Motor neuron (in vitro differentiated cells): ENCODE results near the gene NDUFAF3. TPM values are rescaled to one million over a fixed set of nuclear protein-coding genes. Genes with fewer than 3 reads are reported as not detected.
A peak's percentile ranks its signal among the peaks of the same experiment; 100 is the strongest.

Experiments
- ATAC-seq, 8 experiments: fragments of 200-7000 bp; cut with Tn5 transposase; replicated peaks in 6 of 8; 2 replicates each; pipeline ENCODE4 v1.8.0; 2021; ENCODE audit warnings: mild to moderate bottlenecking in 8 of 8, moderate library complexity in 8 of 8
- H3K27ac ChIP-seq, 2 donors: fragments of 250-450 bp; sonication (Bioruptor Pico); 2 replicates each; pipeline ENCODE4 v1.9.0; 2021; ENCODE audit warnings: antibody characterized with exemption in 2 of 2, mild to moderate bottlenecking in 2 of 2, moderate library complexity in 1 of 2
- H3K4me1 ChIP-seq, 2 donors: fragments of 250-450 bp; sonication (Bioruptor Pico); replicated peaks in 1 of 2; 2 replicates each; pipeline ENCODE4 v1.6.1; 2021; ENCODE audit warnings: antibody characterized with exemption in 2 of 2, mild to moderate bottlenecking in 2 of 2, moderate library complexity in 1 of 2
- H3K4me3 ChIP-seq, 5 donors: fragments of 250-450 bp; sonication (Bioruptor Pico); 2 replicates each; pipeline ENCODE4 v1.9.0; 2021; ENCODE audit warnings: antibody characterized with exemption in 5 of 5, mild to moderate bottlenecking in 5 of 5, moderate library complexity in 4 of 5
- WGBS, 10 experiments: fragments of 450-650 bp; shearing (Covaris generic); methylation state at CpG; one replicate each; pipeline ENCODE4 v1.0.0; 2022; 5-methylcytosine and 5-hydroxymethylcytosine counted together
- in situ Hi-C, 9 experiments: fragments of 400-800 bp; cut with MboI; loops; one replicate each; pipeline ENCODE4 v1.15.0; 2021; ENCODE audit warnings: low sequenced_read_pairs in 9 of 9, low pct_unique_long_range_greater_than_20kb in 2 of 9; ENCODE audit not compliant: unreplicated experiment in 9 of 9
- total RNA-seq, 8 experiments: library from RNA; unstranded; fragments of 300-600 nt; gene quantifications; 2 replicates each; pipeline versions ENCODE4 v1.2.3 to v1.2.4, GENCODE V29; 2022

The NDUFAF3 gene
- total RNA-seq, 8 experiments from 2014 or later = 36.3 to 102 (median 70.3) TPM

GRCh38 chr3:49025793-49026520 lies 4.0 kb downstream of the NDUFAF3 start:
- Histone ChIP-seq H3K4me1 (peaks cover 14 to 20% of the 10 kb centered on the region in 2 donors), H3K27ac (no peak overlapping the region), H3K4me3 (no peak overlapping the region)
- ATAC-seq = no peak
- in situ Hi-C loops = no loop called here
- 83 to 100% (median 100%) methylated on average over 1 to 2 of the region's 8 CpGs; no CpG with 5 or more reads in 6 of the 10 experiments for WGBS, 10 experiments

DNA sequence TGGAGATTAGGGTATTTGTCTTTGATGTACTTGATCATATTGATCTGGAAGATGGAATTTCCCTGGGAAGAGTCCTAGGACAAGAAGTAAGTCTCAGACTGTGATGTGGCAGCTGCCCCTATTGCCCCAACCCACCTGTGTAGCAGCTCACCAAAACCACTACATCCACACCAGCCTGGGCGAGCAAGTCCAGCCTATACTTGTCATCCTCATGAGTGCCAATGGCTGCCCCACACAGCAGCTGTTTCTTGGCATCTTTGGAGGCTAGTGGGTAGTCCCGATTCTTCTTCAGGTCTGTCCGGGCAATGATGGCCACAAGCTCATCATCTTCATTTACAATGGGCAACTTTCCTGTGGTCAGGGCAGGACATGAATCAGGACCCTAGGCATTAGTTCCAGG lies 4.6 kb downstream of the NDUFAF3 start:
- Histone ChIP-seq H3K4me3 (no peak overlapping the region), H3K4me1 (peaks cover 14 to 20% of the 10 kb centered on the region in 2 donors), H3K27ac (no peak overlapping the region)
- no peak for ATAC-seq
- in situ Hi-C loops = no loop called here
- 83 to 100% (median 92%) methylated on average over 1 to 3 of the region's 3 CpGs; no CpG with 5 or more reads in 5 of the 10 experiments for WGBS, 10 experiments

- 85 to 100% (median 98%) methylated on average over 1 to 7 of the region's 9 CpGs; no CpG with 5 or more reads in 3 of the 10 experiments for WGBS, 10 experiments
- in situ Hi-C loops = no loop called here
- peaks cover 14 to 20% of the 10 kb centered on the region in 2 donors for H3K4me1 ChIP-seq
- H3K27ac ChIP-seq = no peak overlapping the region
- ATAC-seq = no peak
- H3K4me3 ChIP-seq = peak overlapping the region in 1 of 5 donors; percentile 66
These were observed 5.7 kb downstream of the NDUFAF3 start for GRCh38 chr3:49027634-49028033.

- Histone ChIP-seq H3K4me3 (peak overlapping the region; percentile 55 to 81 (median 62)), H3K4me1 (peaks cover 9 to 16% of the 10 kb centered on the region in 2 donors), H3K27ac (peak overlapping the region; percentile 85 to 86)
- no peak for ATAC-seq
- 75 to 100% (median 90%) methylated on average over 1 to 3 of the region's 4 CpGs; no CpG with 5 or more reads in 3 of the 10 experiments for WGBS, 10 experiments
- in situ Hi-C loops = no loop called here
These were observed 6.4 kb downstream of the NDUFAF3 start for GRCh38 chr3:49028298-49028672.

DNA sequence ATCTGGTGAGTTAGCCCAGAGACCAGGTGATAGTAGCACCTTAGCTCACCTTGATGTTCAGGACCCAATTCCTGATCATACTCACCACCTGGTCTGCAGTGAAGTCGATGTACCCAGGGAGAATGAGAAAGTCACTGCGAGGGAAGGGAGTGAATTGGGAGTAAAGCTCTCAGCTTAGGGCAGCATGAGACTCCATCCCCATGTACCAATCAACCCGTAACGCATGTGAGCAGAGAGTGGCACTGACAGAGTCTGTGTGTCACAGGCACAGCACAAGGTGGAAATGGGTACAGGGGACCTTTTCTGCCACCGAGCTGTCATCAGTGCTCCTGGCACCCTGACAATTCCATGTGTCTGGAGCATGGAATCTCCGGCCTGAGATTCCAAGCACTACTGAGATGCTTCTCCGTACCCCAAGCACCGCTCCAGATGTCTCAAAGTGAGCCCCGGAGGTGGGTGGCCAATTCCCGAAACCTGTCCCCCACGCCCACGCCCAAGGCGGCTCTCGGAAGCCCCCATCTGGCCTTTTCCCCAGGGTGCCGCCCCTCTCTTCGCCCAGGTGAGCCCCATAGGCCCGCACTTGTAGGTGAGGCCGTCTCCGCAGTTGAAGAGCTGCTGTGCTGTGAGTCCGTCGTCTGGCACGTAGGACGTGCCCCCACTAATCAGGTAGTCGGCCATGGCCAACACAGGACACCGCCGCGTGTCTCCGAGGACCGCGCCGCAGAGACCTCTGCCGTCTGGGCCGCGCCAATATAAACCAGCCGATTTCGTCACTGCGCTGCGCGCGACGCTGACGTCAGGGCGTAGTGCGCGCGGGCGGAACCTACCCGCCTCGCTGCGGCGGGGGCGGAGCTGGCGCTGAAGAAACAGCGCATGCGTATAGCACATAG lies 7.0 kb downstream of the NDUFAF3 start, which contains the start of gene IMPDH2:
Gene IMPDH2 (minus strand): TSS at position 726 of the 890 bp plus-strand sequence. CDS start 48 bp downstream, at position 678.
- in situ Hi-C loops = no loop called here
- H3K27ac ChIP-seq = peak within 1 kb of the TSS; percentile 85 to 86

DNA sequence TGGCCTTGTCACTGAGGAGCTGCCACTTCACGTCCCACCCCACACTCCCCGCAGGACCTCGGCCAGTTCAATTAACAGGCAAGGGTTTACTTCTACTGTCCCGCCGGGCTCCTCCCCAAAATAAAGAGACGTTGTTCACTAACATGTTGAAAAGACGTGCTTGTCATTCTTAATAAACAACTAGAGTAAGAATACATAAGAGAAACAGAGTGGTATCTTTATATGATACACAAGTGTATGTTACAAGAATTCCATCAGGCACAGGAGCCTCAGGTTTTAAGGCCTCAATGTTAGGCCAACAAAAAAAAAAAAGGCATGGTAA lies 7.6 kb downstream of the NDUFAF3 start:
- 0 to 20% (median 3%) methylated on average over 1 to 7 of the region's 7 CpGs; no CpG with 5 or more reads in 4 of the 10 experiments for WGBS, 10 experiments

More for the DNA sequence above, 7.0 kb downstream of the NDUFAF3 start, which contains the start of gene IMPDH2:
- H3K4me1 ChIP-seq = peaks cover 9 to 16% of the 10 kb centered on the region in 2 donors
- WGBS, 10 experiments = 0 to 33% (median 0%) methylated on average over 1 to 34 of the region's 55 CpGs; no CpG with 5 or more reads in 3 of the 10 experiments
- H3K4me3 ChIP-seq = peak within 1 kb of the TSS; percentile 55 to 81 (median 62)
- ATAC-seq = peak; percentile 90 to 95 (median 92)

GRCh38 chr3:49030321-49030720 lies 8.4 kb downstream of the NDUFAF3 start:
- in situ Hi-C loops = no loop called here
- no peak overlapping the region for H3K27ac ChIP-seq
- peaks cover 9 to 16% of the 10 kb centered on the region in 2 donors for H3K4me1 ChIP-seq
- no peak for ATAC-seq
- 83 to 100% (median 100%) methylated on average over 1 to 6 of the region's 6 CpGs; no CpG with 5 or more reads in 1 of the 10 experiments for WGBS, 10 experiments
- H3K4me3 ChIP-seq = no peak overlapping the region

More for the DNA sequence above, 7.6 kb downstream of the NDUFAF3 start:
- Histone ChIP-seq H3K4me1 (peaks cover 9 to 16% of the 10 kb centered on the region in 2 donors), H3K27ac (peak overlapping the region; percentile 38 to 58), H3K4me3 (peak overlapping the region in 4 of 5 donors; percentile 55 to 81 (median 64))
- in situ Hi-C loops = no loop called here
- no peak for ATAC-seq

- H3K4me1 ChIP-seq = peaks cover 8 to 14% of the 10 kb centered on the region in 2 donors
- no peak overlapping the region for H3K27ac ChIP-seq
- H3K4me3 ChIP-seq = no peak overlapping the region
- WGBS, 10 experiments = 70 to 100% (median 94%) methylated on average over 1 to 5 of the region's 6 CpGs; no CpG with 5 or more reads in 3 of the 10 experiments
- in situ Hi-C loops = no loop called here
- ATAC-seq = no peak
These were observed 10.9 kb downstream of the NDUFAF3 start for GRCh38 chr3:49032646-49033304.

DNA sequence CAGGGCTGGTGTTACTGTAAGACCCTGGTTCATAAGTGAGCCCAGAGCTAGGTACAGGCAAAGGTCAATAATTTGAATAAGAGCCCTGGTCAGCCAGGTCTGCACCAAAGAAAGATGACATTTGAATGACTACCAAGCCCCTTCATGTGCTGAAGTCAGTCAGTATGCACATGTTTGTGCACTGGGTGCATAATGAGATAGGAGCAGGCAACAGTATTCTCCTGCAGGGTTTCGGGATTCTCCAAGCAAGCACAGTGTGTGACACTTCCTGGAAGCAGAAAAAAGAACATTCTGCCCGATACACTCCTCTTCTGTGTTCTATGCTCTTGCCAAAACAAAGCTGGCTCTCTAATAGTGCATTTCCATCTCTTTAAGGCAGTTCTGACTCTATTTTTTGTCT lies 12.7 kb downstream of the NDUFAF3 start:
- no peak overlapping the region for H3K4me3 ChIP-seq
- 67 to 100% (median 80%) methylated on average over 1 to 2 of the region's 2 CpGs; no CpG with 5 or more reads in 5 of the 10 experiments for WGBS, 10 experiments
- no peak overlapping the region for H3K27ac ChIP-seq
- peak in 3 of 8 experiments; percentile 50 to 81 (median 58) for ATAC-seq
- in situ Hi-C loops = no loop called here
- peaks cover 0 to 3% of the 10 kb centered on the region in 2 donors for H3K4me1 ChIP-seq

GRCh38 chr3:49035281-49035680 lies 13.4 kb downstream of the NDUFAF3 start:
- in situ Hi-C loops = no loop called here
- Histone ChIP-seq H3K27ac (no peak overlapping the region), H3K4me3 (no peak overlapping the region), H3K4me1 (no peaks in the 10 kb centered on the region)
- no peak for ATAC-seq
- 60 to 100% (median 95%) methylated on average over 1 to 3 of the region's 3 CpGs; no CpG with 5 or more reads in 1 of the 10 experiments for WGBS, 10 experiments

- Histone ChIP-seq H3K4me1 (no peaks in the 10 kb centered on the region), H3K27ac (no peak overlapping the region), H3K4me3 (no peak overlapping the region)
- in situ Hi-C loops = no loop called here
- no peak for ATAC-seq
- WGBS, 10 experiments = 83 to 100% (median 100%) methylated on average over 1 of the region's 1 CpG; no CpG with 5 or more reads in 3 of the 10 experiments
These were observed 31.6 kb downstream of the NDUFAF3 start for GRCh38 chr3:49053543-49053942.

DNA sequence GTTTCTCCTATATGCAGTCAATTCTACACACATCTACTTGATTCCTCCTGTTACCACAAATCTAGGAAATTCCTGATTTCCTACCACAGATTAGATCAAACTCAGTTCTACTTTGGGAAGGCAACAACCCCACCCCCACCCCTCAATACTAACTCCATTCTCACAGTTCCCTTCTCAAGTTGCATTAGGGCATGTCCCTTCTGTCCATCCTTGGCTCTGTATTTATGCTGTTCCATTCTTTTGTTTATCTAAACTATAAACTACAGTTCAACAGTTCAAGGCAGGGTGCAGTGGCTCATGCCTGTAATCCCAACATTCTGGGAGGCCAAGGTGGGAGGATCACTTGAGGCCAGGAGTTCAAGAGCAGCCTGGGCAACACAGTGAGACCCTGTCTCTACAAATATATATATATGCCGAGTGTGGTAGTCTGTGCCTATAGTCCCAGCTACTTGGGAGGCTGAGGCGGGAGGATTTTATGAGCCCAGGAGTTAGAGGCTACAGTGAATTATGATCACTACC lies 32.5 kb downstream of the NDUFAF3 start:
- no peak overlapping the region for H3K4me3 ChIP-seq
- in situ Hi-C loops = no loop called here
- H3K4me1 ChIP-seq = no peaks in the 10 kb centered on the region
- ATAC-seq = no peak
- WGBS, 10 experiments = 100% methylated on average over 1 to 2 of the region's 2 CpGs; no CpG with 5 or more reads in 5 of the 10 experiments
- H3K27ac ChIP-seq = no peak overlapping the region
